ENCODE data around the gene COL19A1. TPM values are rescaled to one million over a fixed set of nuclear protein-coding genes. Genes with fewer than 3 reads are reported as not detected.

Gene COL19A1
- polyA plus RNA-seq, 5 donors, result 0.37 to 0.85 (median 0.60) TPM

DNA sequence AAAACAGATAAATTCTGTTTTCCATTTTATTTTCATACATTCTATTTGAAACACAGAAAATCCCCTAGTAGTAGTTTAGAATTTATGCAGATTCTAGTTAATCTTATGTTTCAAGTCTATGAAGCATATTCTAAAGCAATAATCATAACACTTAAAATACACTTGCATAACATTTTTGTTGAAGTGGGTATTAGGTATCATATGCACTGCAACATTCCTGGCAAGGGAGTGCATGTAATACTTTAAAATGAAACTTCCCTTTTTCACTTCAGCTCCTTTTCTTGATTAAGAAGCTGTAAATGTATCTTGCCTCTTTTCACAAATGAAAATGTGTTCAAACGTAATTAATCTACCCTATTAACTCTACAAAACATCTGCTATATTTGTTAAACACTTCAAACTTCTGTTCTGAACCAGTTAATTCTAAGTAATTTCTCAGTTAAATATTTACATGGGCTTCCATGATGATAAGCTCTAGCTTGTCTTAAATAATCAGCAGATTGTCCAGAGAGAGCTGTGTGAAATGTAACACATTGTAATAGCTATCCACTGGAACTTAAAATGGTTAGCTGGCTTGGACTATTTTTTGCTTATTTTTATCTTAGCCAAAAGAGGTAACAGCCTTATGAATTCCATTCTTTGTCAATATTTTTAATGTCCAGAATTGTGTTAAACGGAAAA lies 192.8 kb downstream of the COL19A1 start:
- DNase-seq, result no peak

DNA sequence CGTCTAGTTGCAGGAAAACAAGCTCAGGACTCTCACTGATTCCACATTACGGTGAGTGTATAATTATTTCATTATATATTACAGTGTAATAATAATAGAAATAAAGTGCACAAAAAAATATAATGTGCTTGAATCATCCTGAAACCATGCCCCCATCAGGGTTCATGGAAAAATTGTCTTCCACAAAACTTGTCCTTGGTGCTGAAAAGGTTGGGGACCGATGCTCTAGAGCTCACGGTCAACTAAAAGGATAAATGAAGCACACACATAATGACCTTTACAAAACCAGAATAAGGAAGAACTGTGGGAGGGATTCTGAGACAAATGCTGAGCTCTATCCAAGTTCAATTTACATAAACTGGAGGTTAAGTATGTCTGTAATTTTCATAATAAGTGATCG lies 194.3 kb downstream of the COL19A1 start:
- no peak for DNase-seq

DNA sequence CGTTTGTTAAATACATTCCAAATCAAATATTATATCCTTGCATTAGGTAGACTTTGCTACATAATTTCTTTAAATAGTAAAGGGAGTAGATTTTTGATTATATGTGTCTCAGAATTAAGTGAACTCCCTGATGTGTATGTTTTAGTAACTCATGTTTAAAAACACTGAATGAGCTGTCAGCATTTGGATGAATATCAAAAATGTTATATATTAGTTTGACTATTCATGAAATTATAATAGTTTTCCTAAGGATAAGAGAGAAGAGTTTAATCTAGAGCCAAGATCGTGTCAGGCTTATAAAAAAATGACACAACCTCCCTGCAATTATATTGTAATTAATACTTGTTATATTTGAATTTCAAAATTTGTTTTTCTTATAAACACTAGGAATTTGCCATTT lies 195.2 kb downstream of the COL19A1 start:
- peak; percentile 21 to 23 for DNase-seq

DNA sequence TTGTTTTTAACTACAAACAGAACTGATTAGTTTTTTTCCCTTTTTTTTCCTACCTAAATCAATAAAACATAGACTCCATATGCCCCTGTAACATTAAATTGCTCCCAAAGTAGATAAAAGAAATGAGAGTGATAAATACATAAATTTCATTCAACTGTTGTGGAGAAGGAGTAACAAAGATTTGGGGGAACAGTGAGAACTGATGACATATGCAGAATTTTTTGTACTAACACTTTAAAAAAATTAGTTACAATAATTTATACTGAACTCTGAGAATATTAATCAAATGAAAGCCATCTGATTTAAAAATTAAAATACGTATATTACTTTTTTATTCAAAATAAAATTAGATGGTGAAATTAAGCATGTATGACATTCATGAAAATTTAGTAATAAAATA lies 195.7 kb downstream of the COL19A1 start:
- peak in 1 of 2 donors; percentile 2 for DNase-seq

DNA sequence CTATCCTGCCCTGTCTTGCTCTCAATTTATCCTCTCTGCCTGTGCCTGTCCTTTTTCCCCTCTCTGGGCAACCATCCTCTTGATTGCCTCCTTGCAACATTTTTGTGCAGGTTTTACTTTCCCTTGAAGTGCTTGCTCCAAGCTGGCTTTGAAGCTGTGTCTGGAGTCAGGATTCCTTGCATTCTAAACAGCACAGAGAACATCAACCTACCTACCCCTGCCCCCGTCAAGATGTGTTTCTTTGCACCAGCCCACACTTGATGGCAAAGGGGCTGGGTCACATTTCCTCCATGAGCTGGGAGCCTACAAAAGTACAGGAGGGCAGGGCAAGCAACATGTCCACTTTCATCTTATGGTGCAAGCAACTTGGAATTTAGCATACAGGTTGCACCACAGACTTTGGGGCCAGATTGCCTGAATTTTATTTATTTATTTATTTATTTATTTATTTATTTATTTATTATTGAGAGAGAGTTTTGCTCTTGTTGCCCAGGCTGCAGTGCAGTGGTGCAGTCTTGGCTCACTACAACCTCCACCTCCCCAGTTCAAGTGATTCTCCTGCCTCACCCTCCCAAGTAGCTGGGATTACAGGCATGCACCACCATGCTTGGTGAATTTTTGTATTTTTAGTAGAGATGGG lies 206.3 kb downstream of the COL19A1 start:
- no peak for DNase-seq

DNA sequence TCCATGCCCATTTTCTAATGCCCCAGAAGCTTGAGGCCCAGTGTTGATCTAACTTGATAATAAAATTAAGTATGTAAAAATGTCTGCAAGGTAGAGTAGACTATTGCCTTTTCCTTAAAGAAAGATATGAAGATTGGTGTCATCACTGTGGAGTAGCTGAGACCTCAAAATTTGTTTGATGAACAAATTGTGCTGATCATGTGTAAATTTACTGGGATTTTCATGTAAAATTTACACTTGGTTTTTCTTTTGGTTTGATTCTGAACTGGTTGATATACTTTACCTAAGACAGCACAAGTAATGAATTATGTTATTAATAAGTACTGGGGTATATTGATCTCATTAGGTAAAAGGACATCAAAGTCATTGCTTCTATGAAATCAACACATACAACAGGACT lies 207.3 kb downstream of the COL19A1 start:
- DNase-seq, result no peak

DNA sequence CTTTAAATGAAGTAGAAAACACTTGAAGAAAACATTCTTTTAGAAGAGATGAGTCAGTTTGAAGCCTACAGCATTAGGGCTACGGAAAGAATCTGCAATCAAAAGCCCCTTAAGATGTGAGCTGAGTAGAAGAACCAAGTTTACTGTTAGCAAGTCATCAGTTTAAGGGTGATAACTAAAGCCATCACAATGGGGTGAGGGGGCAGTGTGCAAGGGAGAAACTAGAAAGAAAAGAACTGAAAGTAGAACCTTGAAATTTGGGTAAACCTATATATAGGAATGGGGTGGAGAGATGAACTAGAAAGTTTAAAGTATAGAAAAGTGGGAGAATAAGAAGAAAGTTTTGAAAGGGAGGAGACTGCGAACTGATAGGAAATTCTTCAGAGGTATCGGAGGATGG lies 212.9 kb downstream of the COL19A1 start:
- no peak for DNase-seq

DNA sequence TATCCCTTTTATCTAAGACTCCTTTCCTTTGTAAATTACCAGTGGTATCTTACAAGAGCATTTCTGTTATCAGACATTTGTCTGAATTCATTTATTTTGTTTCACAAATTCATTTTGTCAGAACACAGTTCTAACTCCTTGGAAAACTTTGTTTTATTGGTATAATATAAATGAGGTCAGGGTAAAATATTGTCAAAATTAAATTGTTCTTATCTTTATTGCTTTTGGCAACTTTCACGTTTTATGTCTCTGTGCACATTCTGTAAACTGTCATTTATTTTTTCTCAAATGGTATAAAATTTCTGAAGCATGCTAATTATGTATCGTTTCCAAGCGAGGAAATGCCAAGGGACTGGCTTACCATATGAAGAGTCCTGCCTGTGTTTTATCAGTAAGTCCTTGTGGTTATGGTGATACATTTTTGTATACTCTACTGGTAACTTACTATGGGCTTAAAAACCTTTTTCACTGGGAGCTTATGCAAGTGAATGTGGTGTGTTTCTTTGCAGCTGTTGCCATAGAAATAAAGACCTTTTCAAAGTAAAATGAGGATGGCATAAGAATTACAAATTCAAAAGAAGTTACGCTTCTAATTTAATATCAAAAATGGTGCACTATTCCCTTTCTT lies 214.2 kb downstream of the COL19A1 start:
- DNase-seq, result peak in 1 of 2 donors; percentile 13

DNA sequence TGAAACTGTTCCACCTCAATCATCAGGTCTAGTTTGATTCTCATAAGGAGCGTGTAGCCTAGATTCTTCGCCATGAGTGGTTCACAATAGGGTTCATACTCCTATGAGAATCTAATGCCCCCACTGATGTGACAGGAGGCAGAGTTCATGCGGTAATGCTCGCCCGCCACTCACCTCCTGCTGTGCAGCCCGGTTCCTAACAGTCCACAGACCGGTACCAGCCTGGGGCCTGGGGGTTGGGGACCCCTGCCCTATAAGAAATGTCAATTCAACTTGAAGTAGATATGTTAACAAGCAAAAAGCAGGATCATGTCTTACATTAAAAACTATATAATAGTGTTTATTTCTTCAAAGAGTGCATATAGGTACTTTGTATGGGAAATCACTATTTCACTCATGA lies 216.5 kb downstream of the COL19A1 start:
- DNase-seq, result no peak

DNA sequence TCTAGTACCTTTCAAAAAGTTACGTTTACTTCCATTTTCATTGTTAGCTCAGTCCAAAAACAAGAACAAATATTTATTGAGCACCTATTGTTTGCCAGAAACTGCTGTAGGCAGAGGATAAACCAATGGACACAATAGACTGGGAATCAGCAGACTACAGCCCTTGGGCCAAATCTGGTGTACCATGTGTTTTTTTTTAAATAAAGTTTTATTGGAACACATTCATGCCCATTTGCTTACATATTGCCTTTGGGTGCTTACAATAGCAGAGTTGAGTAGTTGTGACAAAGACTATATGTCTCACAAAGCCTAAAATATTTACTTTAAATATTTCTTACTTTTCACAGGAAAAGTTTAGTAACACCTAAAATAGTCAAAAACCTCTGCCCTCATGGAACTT lies 220.4 kb downstream of the COL19A1 start:
- DNase-seq, result no peak

DNA sequence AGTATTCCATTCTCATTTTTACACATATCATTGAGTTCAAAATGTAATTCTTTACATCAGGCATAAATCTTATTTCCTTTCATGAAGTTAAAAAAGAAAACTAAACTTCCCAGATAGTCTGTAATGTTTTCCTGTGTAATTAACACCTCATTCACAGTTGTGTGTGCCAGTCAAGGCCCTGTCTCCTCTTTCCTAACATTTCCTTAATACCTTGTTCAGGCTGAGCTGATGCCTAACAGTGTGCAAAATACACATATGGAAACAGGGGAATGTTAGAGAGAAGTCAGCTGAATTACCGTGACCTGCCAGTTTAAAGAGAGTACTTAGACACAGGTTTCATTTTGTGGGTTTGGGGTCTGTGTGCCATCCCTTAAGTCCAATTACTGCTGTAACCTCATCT lies 227.8 kb downstream of the COL19A1 start:
- DNase-seq, result no peak

DNA sequence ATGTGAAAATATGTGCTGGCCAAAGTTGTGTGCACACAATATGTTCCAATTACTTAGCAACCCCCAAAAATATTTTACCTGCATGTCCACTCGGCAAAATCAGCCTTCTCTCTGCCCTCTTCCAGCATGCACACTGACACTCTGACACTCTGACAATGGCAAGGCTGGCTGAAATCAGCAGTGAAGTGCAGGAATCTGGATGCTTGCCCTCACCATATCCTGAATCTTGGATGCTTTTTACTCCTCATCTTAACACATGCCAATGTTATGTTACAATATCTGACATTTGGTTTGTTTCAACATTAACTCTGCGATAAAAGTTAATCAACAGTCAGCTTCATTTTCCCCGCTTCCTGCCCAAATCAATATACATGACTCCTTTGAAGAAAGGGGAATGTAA lies 233.4 kb downstream of the COL19A1 start:
- peak in 1 of 2 donors; percentile 17 for DNase-seq

DNA sequence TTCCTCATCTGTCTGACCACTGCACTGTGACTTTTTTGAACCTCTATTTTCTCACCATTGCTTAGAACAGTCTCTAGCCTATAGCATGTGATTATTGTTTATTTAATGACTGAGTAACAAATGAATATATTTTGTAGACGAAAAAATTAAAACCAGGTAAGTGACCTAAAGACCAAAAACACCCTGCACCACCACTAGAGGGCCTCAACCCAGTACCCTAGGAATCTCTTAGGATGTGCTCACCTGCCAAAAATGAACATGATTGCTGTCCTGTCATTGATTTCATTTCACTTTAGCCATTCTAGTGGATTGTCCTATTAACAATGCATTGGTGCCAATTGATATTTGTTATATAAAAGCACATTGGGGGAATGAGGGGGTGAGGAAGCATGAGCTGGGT lies 237.4 kb downstream of the COL19A1 start:
- DNase-seq, result no peak

DNA sequence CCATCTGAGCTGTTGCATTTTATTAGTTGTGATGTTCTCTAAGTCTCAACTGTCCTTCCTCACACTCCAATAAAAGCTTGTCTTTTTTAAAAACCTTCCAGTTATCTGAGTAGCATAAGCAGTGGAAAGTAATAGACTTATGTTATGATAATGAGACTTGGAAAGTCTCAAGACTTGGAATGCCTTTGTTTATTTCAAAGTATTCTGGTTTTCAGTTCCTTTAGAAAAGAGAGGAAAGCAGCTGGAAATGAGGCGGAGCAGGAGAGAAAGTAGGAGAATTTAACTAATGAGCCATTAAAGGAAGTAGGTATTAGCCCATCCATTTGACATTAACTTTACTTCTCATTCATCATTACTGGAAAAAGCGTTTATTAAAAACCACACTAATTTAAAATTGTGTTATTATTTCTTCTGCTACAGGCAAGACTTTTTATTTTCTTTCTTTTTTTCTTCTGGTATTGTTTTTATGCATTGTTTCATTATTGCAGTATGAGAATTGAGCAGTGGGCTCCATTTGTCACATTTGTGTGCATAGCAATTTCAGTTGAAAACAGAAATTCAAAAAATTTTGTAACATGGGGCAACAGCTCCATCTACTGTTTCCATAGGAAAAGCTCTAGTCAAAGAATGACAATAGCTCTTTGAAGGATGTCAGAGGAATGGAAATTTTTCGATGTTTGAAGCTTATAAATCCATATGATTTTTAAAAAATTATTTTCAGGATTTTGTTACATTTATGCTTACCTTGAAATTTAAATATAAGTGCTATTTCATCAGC lies 241.7 kb downstream of the COL19A1 start:
- DNase-seq, result peak; percentile 46 to 63

DNA sequence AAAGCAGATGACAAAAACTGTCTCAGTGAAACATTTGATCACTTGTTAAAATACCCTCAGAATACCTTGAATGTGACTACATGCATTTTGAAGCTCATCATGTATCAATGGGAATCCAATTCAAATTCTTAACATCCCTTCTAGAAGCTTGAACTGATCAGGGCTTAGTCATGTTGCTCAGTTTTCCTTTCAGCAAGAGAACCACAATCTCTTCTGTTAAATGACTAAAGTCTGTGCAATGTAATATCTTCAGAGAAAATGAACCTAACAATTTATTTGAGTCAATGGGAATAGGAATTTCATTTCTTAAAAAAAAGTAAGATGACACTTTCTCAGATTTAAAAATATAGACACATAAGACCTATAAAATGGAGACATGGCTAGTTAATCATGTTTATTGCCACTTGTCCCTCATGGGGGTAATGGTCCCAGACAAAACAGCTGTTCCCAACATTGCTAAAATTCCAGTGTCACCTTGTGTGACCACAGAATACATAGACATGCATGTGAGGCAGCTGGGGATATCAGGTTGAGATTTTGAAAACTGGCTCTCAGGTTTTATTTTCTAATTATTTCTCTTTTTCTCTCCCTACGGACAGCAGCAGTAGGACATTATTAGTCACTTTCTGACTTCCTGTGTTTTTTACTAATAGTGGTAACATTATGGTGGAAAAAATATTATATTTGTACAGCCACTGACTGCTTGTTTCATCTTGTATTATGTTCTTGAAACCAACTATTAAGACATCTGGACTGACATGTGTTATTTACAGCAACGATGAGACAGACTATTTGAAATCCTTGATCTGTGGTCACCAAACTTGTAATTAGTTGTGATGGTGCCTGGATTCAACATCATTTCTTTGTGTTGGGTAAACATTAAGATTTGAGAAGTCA lies 244.0 kb downstream of the COL19A1 start:
- DNase-seq, result no peak

DNA sequence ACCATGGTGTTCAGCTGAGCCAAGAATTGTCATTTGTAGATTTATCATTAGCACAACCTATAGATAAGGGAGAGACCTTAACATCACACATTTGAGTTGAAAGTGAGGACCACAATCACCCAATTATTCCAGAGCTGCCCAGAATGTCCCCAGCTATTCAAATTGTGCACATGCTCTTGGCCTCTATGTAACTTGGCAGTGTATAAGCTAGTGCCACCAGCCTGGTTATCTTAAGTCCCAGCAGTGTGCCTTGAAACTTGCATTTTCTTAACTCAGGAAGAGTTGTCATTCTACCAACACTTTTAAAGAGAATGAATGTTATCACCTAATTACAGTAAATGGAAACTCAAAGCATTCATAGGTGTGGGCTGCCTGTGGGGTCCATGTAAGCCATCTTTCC lies 245.4 kb downstream of the COL19A1 start:
- DNase-seq, result no peak

DNA sequence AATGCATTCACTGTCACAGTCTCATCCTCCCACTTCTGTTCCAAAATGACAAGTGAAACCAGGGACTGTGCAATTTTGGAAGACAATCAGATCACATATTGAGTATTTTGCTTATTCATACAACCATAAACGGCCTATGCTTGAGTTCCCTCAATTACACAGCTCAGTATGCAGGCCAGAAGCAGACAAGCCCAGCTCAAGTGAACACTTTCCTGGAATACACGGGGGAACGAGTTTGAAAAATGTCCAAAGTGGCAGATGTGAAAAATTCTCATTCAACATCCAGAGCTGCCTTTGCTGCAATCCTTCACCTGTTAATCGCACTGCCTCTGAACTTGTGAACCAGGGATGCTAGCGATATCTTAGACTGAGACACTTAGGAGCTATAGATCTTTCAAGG lies 246.4 kb downstream of the COL19A1 start:
- DNase-seq, result no peak

DNA sequence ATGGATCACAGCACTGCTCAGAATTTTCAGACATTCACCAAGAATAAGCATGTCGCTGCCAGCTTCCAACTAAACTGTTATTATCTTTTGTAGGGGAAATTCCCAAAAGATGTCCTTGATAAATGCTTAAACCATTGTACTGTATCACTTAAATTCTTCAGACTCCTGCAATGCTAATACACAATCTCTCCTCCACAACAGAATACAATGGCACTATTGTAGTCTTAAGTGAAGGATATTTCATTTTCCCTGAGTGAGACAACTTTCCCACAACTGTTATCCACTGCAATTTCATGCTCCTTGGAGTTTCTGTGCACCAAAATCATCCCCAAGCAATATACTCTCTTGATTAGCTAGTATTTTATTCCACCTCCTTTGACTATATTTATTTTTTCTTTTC lies 246.8 kb downstream of the COL19A1 start:
- DNase-seq, result no peak

DNA sequence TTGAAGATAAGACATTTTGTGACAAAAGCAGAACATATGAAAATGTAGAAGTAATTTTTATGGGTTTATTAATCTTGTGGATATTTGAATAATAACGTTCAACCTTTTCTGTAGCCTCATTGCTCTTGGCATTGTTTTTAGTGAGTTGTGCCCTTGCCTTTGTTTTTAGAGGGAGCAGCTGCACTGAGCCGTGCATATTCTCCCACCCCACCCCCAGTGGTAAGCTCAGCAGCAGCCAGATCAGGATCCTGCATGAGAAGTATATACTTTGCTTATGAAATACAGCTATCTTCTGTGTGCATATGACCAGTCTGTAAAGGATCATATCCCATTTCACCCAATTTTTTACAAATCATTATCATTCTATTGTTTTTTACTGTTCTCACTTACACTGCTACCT lies 252.3 kb downstream of the COL19A1 start:
- no peak for DNase-seq

DNA sequence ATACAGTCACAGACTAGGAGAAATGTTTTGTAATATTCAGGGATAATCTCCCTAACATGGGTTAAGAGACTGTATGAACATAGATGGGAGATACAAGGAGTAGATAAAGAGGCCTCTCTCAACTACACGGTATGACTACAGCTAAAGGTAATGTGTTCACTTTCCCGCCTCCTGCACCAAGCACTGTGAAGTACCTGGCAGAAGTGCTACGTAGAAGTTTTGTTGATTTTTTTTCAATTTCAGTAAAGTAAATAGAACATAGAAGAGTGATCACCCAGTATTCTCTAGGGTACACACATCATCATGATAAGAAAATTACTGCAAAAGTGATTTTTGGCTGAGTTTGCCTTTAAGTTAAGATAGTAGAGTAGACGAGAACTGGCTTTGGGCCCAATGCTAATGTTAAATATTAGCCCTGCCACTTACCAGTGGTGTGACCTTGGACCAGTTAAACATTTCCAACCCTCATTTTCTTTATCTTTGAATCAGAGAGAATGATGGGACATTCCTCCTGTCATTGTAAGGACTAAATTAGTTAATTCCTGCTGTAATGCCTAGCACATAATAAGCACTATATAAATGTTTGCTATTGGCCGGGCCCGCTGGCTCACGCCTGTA lies 253.0 kb downstream of the COL19A1 start:
- DNase-seq, result peak; percentile 45 to 64

DNA sequence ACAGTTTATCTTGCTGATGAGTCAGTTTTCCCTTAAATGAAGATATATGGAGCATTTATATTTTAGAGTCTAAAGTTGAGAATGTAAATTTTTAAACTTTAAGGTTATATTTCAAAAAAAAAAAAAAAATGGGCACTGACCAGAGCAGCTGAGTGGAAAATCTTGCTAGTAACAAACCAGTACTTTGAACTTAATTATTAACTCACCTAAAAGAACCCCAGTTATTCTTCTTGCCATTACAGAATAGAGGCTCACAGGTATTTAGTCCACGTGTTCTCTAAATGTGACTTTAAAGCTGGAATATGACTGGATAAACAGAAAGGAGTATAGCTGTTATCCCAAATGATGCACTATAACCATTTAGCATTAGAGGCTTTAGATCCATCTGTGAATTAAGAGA lies 258.1 kb downstream of the COL19A1 start:
- DNase-seq, result no peak
